Mucosa of descending colon (tissue), 3 donors: ENCODE results near the gene SAMD3. TPM values are rescaled to one million over a fixed set of nuclear protein-coding genes. Genes with fewer than 3 reads are reported as not detected.

Source experiments
- ATAC-seq: fragments of 200-7000 bp; cut with Tn5 transposase; one replicate; pipeline ENCODE4 v1.9.1; 2020; ENCODE audit warnings: mild to moderate bottlenecking, moderate library complexity
- DNase-seq, 3 donors: peaks; one replicate each; pipeline ENCODE4 v3.0.0-alpha.2; 2020
- H3K36me3 ChIP-seq: fragments of 200-600 bp; one replicate; pipeline ENCODE4 v1.8.0; 2021; ENCODE audit warnings: low read depth, mild to moderate bottlenecking
- H3K4me1 ChIP-seq: fragments of 200-600 bp; one replicate; pipeline ENCODE4 v1.8.0; 2021; ENCODE audit warnings: low read depth, mild to moderate bottlenecking
- H3K4me3 ChIP-seq: fragments of 200-600 bp; one replicate; pipeline ENCODE4 v1.8.0; 2021; ENCODE audit warnings: mild to moderate bottlenecking
- H3K9me3 ChIP-seq: fragments of 200-600 bp; one replicate; pipeline ENCODE4 v1.8.0; 2021; ENCODE audit warnings: mild to moderate bottlenecking
- intact Hi-C, 2 donors: fragments of 100-400 bp; cut with DNase I in 1 of 2; cut with micrococcal nuclease in 1 of 2; formaldehyde crosslinking; loops; one replicate each; pipeline versions ENCODE4 v1.11.0 to v1.11.1; 2022; cut with DNase I, micrococcal nuclease
- total RNA-seq, 3 donors: library from RNA; stranded (reverse); fragmentation: NEBNext Ultra II Directional in 2 of 3; extraction: Animal tissue kit (Norgen Biotek cat#: 25700) in 2 of 3; gene quantifications; one replicate each; pipeline versions ENCODE4 v1.2.1 to v1.2.4, GENCODE V29; 2021 to 2023
- TF ChIP-seq, protein P1 (sequence below): fragments of 200-600 bp; IDR thresholded peaks from one replicate; pipeline ENCODE4 v1.8.0; 2022; ENCODE audit warnings: antibody characterized with exemption, mild to moderate bottlenecking
- donor health status: DM: no; HTN: no; CAD: no; lungs with moderate emphysema.
- donor health status: DM: no; HTN: no; CAD: no.
- donor health status: DM: no; HTN: yes; CAD: no.

Gene SAMD3
- total RNA-seq, 3 donors from 2014 or later = 0.90 to 5.4 (median 1.7) TPM

GRCh38 chr6:130140084-130140483 lies 82.7 kb downstream of the SAMD3 start:
- TF ChIP-seq, protein P1, sequence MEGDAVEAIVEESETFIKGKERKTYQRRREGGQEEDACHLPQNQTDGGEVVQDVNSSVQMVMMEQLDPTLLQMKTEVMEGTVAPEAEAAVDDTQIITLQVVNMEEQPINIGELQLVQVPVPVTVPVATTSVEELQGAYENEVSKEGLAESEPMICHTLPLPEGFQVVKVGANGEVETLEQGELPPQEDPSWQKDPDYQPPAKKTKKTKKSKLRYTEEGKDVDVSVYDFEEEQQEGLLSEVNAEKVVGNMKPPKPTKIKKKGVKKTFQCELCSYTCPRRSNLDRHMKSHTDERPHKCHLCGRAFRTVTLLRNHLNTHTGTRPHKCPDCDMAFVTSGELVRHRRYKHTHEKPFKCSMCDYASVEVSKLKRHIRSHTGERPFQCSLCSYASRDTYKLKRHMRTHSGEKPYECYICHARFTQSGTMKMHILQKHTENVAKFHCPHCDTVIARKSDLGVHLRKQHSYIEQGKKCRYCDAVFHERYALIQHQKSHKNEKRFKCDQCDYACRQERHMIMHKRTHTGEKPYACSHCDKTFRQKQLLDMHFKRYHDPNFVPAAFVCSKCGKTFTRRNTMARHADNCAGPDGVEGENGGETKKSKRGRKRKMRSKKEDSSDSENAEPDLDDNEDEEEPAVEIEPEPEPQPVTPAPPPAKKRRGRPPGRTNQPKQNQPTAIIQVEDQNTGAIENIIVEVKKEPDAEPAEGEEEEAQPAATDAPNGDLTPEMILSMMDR = no peak
- Histone ChIP-seq H3K36me3 (no peaks in the 10 kb centered on the region), H3K4me3 (no peak overlapping the region), H3K9me3 (no peaks in the 10 kb centered on the region), H3K4me1 (no peaks in the 10 kb centered on the region)
- intact Hi-C loops = no loop called here
- DNase-seq (no peak), ATAC-seq (no peak)

- H3K36me3 ChIP-seq = no peaks in the 10 kb centered on the region
- intact Hi-C loops = no loop called here
- TF ChIP-seq, protein P1 = no peak
- no peaks in the 10 kb centered on the region for H3K4me1 ChIP-seq
- no peak overlapping the region for H3K4me3 ChIP-seq
- DNase-seq (no peak), ATAC-seq (no peak)
- no peaks in the 10 kb centered on the region for H3K9me3 ChIP-seq
Observed at GRCh38 chr6:130138909-130139242, 83.9 kb downstream of the SAMD3 start.

DNA sequence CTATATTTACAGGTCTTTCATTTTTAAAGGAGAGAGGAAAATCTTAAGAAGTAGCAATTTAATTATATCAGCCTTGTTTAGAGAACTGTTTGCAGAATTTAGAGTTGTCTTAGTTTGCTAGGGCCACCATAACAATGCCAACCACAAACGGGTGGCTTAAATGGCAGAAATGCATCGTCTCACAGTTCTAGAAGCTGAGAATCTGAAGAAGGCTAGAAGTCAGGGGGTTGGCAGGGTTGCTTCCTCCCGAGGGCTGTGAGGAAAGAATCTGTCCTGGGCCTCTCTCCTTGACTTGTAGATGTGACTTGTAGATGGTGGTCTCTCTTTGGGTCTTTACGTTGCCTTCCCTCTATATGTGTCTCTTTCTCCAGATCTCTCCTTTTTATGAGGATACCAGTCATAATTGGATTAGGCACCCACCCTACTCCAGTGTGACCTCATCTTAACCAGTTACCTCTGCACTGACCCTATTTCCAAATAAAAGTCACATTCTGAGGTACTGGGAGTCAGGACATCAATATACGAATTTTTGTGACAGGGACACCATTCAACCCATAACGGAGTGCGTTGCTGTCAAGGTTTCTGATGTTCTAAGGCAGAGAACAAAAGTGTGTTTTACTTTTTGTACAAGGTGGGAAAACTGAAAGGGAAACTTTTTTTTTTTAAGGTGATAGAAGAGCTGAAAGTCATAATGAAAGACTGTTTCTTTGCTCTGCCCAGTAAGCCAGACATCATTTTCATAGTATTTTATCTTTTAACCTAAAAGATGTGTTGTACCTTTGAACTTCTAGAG lies 84.4 kb downstream of the SAMD3 start:
- intact Hi-C loops = no loop called here
- DNase-seq (no peak), ATAC-seq (no peak)
- Histone ChIP-seq H3K4me3 (no peak overlapping the region), H3K9me3 (no peaks in the 10 kb centered on the region), H3K36me3 (no peaks in the 10 kb centered on the region), H3K4me1 (peaks cover 2% of the 10 kb centered on the region)
- TF ChIP-seq, protein P1 = no peak

DNA sequence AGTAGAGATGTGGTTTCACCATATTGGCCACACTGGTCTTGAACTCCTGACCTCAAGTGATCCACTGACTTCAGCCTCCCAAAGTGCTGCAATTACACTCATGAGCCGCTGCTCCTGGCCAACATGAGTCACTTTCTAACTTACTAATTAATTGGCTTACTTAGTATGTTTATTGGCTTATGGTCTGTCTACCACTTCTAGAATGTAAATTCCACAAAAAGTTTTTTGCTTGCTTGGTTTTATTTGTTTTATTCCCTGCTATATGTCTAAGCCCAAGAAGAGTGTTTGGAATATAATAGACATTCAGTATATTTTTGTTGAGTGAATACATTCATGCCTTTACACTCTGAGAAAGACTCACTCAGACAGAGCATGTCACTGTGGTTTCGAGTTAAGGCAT lies 86.0 kb downstream of the SAMD3 start:
- intact Hi-C loops = no loop called here
- Histone ChIP-seq H3K36me3 (no peaks in the 10 kb centered on the region), H3K4me3 (no peak overlapping the region), H3K4me1 (peaks cover 6% of the 10 kb centered on the region), H3K9me3 (no peaks in the 10 kb centered on the region)
- TF ChIP-seq, protein P1 = no peak
- DNase-seq = no peak
- ATAC-seq = no peak

- intact Hi-C loops = no loop called here
- Histone ChIP-seq H3K4me3 (no peak overlapping the region), H3K9me3 (no peaks in the 10 kb centered on the region), H3K36me3 (no peaks in the 10 kb centered on the region), H3K4me1 (peaks cover 6% of the 10 kb centered on the region)
- TF ChIP-seq, protein P1 = no peak
- peak; percentile 7 for ATAC-seq
- no peak for DNase-seq
Observed at GRCh38 chr6:130134582-130134981, 88.2 kb downstream of the SAMD3 start.
